HG03521 (cell line): ENCODE measurements around the gene TUG1.

ENCODE experiments used
- ATAC-seq: cut with Tn5 transposase; IDR thresholded peaks from one replicate; pipeline ENCODE4 v1.9.1; 2021; ENCODE audit warnings: mild to moderate bottlenecking, moderate library complexity; ENCODE audit not compliant: unreplicated experiment

TUG1 gene

DNA sequence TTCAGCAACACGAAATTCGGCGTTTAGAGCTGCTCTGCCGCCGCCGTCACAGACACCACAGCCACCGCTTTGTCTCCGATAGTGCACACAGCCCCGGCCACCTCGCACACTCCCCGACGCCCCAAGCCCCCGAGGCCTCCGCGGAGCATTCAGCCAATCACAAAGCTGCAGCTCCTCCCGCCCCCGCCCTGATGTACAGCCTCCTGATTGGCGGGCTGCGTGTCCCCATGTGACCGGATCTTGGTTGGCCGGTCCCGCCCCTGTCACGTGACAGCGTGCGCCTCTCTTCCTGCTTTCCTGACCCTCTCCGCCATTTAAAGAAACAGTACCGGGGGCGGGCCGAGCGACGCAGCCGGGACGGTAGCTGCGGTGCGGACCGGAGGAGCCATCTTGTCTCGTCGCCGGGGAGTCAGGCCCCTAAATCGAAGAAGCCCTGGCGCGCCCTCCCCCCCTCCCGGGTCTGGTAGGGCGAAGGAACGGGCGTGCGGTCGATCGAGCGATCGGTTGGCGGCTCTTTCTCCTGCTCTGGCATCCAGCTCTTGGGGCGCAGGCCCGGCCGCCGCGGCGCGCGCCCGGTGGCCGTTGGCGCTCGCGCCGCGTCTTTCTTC lies at the start of gene TUG1:
Gene TUG1, plus strand, starts transcription at position 342 of the 608 bp plus-strand sequence.
- ATAC-seq, result peak; percentile 86

DNA sequence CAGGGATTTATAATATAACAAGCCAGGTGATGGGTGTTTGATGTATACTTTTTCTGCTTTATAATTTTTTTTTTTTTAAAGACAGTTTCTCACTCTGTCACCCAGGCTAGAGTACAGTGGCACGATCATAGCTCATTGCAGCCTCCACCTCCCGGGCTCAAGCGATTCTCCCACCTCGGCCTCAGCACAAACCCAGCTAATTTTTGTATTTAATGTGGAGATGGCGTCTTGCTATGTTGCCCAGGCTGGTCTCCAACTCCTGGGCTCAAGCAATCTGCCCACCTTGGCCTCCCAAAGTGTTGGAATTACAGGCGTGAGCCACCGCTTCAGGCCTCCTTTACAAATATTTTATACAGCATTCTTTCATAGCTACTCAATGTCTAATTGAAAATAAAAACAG lies 49.1 kb upstream of the TUG1 start:
- ATAC-seq, result no peak

GRCh38 chr22:30920407-30920806 lies 48.7 kb upstream of the TUG1 start:
- no peak for ATAC-seq

GRCh38 chr22:30921108-30921507 lies 48.0 kb upstream of the TUG1 start:
- no peak for ATAC-seq

- no peak for ATAC-seq
Measured at GRCh38 chr22:30922151-30922611, 46.9 kb upstream of the TUG1 start.

- no peak for ATAC-seq
Measured at GRCh38 chr22:30923168-30923900, 45.7 kb upstream of the TUG1 start.

DNA sequence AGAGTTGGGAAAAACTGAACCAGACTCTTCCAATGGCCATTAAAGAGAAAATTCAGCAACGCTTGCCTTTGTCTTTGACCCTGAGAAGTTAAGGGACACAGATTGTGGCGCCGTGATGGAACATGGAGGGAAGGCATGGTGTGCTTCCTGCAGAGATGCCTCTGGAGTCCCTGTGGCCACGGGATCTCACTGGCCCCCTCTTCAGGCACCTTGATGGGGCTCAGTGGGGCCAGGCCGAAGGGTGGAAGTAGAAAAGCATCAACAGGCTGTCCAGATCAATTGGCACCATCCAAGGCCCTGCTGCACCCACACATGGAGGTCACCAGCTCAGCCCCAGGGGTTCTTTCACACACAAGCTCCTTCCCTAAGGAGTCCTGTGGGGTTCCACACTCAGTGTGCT lies 43.4 kb upstream of the TUG1 start:
- ATAC-seq, result no peak

DNA sequence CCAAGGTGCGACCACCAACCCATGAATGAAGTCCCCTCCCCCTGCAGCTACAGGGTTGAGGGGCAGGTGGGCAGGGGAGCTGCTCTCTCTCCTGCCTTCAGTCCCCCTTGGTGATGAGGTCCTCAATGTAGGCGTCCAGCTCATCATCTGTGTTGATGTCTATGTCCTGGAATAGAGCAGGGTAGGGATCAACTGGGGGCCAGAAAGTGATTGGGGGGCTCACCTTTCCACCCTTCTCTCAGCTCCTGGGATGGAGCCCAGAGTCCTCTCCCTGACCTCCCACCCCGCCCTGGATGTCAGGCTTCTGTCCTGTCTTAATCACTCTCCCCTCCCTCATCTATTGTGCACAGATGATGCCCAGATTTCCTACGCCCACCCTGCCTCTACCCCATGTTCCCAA lies 42.4 kb upstream of the TUG1 start:
- ATAC-seq, result no peak

DNA sequence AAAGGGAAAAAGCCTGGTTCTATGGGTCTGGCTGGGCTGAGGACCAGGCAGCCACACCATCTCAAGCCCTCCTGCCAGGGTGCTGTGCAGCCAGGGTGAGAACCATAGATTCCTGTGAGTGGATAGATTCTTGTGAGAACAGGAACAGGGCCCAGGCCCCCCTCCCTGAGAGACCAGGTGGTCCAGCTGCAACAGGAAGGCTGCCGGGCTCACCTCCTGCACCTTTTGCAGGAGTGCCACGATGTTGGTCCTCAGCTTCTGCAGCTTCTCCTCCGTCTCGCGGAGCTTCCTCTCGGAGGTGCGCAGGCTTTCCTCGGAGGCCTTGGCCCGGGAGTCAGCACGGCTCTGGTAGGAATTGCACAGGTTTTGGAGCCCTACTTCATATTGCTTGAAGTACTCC lies 41.3 kb upstream of the TUG1 start:
- no peak for ATAC-seq

- ATAC-seq, result no peak
Measured at GRCh38 chr22:30928401-30928800, 40.7 kb upstream of the TUG1 start.

GRCh38 chr22:30930228-30930627 lies 38.8 kb upstream of the TUG1 start:
- no peak for ATAC-seq

DNA sequence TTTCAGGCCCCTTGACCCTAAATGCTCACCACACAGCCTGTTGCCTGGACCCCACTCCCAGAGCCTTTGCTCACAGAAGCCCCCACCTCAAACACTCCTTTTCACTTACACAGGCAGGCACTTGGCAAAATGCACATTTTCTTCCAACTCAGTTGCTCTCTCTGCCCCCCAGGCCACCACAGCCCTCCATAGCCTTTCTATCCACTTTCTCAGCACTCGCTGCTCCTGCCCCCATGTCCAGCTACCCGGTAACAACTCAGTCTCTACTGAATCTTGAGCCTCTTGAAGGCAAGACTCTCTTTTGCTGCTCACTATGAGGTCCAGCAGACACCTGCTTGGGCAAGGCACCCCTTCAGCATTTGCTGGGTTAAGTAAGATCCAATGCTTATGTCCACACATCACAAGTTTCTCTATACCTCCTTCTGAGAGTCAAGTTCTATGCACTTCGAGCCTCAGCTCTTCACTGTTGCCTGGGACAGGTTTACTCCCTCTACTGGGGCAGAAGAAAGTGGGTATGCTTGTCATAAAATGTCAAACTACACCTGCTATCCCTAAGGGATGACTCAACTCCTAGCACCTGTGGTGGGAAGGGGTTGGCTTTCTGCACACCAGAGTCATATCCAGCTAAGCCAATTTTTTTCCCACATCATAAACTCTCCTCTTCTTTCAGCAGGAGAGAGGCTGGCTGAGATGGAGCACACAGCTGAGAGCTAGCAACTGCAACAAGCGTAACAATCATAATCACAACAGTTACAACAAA lies 37.3 kb upstream of the TUG1 start:
- ATAC-seq, result no peak

DNA sequence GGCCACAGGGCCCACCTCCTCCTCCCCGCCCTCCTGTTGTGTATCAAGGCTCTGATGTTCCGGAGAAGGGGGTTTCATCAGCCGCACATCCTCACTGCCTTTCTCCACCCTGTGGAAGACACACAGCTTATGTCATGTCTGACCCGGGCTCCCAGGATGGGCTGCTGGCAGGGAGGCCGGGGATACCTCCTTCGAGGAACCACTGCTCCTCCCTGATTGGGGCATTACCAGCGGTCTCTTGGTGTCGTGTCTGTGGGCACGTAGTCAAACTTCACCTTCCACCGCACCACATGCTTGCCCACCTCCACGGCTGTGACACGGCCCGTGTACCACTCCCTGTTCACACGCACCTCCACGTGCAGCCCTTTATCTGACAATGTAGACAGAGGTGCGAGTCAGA lies 36.4 kb upstream of the TUG1 start:
- ATAC-seq, result no peak

DNA sequence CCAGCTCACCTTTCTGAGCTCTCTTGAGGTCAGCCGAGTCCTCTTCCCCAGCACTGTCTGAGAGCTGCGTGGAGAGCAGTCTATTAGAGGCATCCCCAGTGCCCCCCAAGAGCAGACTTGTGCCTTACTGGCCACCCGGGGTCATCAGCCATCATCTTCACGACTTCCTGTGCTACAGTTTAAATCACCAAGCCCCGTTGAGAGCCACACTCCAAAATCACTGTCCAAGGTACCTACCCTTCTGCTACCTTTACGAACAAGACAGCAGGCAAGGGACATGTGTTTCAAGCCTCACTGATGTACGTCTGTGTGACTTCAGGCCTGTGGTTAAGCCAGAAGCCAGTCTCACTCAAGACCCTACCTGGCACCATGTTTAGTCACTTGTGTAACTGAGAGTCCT lies 35.6 kb upstream of the TUG1 start:
- no peak for ATAC-seq

GRCh38 chr22:30934053-30934452 lies 35.0 kb upstream of the TUG1 start:
- no peak for ATAC-seq

GRCh38 chr22:30940685-30941362 lies 28.2 kb upstream of the TUG1 start:
- ATAC-seq, result no peak

DNA sequence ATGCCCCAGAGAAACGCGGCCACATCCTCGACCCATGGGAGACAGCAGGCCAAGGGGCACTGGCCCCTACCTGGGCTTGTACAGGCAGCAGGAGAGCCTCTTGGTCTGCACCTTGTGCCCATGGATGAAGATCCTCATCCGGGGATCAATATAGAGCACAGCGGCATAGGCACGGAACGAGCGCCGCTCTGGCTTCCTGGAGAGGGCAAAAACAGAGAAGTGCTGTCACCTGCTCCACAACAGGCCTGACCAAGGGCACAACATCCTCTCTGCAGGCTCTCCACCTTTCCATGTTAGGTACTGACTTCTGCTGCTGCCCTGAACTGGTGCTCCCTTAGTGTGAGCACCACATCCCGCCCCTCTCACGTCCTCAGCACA lies 27.7 kb upstream of the TUG1 start:
- no peak for ATAC-seq

- ATAC-seq, result no peak
Measured at GRCh38 chr22:30943368-30943767, 25.7 kb upstream of the TUG1 start.

DNA sequence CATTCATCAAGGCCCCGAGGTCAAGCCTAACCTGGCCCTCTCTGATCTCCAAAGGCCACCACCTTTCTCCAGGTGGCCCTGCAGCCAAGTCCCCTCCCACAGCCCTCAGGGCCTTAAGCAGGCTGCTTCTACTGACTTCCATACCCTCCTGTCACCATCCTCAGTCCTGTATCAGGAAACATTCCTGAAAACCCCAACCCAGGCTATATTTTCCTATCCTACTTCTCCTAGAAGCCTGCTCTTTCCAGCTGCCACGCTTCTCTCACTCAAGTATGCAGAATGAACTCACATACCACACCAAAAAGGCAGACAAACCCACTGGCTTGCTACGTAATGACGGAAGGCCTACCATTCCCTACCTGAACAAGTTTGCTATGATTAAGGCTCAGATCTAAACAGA lies 24.1 kb upstream of the TUG1 start:
- ATAC-seq, result no peak

- no peak for ATAC-seq
Measured at GRCh38 chr22:30945653-30946052, 23.4 kb upstream of the TUG1 start.

DNA sequence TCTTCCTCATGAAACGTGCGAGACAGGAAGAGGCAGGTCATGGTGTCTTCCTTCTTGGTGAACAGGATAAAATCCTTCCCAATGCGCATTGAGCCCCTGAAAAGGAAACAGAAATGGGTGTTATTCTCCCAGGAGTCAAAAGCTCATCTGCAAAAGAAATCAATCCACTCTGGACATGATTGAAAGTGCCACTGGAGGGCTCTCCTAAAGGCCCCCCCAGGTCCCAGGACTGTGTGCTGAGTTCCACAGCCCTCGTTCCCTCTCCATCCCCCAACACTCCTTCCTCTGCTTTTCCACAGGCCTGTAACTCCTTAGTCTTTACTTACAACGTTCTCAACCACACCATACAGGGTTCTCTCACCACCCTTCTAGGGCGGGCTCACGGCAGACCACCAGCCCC lies 22.7 kb upstream of the TUG1 start:
- no peak for ATAC-seq
